ENCODE measurements around the gene CAMTA1. TPM values are rescaled to one million over a fixed set of nuclear protein-coding genes. Genes with fewer than 3 reads are reported as not detected.
A peak's percentile ranks its signal among the peaks of the same experiment; 100 is the strongest.

CAMTA1 gene
- total and polyA plus RNA-seq, 9 of the 15 experiments (the other 6 are each of a cell fraction or from before 2014, with no cell fraction given) = 43.9 to 161 (median 65.9) TPM

DNA sequence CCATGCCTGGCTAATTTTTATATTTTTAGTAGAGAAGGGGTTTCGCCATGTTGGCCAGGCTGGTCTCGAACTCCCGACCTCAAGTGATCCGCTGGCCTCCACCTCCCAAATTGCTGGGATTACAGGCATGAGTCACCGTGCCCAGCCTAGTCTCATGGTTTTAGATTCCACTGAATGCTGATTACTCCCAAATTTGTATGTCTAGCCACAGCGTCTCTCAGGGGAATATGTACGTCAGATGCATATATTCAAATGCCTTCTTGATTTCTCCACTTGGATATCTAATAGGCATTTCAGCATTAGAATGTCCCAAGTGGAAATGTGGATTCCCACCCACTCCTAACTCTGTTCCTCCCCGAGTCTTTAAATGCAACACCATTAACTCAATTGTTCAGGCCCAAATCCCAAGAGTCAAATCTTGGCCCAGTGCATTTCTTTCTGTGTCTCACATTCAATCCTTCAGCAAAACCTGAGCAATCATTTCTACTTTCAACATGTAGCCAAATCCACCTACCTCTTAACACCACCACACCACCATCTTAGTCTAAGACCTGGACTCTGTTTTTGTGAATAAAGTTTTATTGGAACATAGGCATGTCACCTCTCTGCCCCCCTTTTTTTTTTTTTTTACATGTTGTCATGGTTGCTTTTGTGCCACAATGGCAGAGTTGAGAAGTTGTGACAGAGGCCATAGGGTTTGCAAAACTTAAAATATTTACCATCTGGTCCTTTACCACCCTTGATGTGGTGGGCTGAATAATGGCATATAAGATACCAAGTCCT, 9.8 kb upstream of the CAMTA1 start:
- Histone ChIP-seq H3K9ac (ENCODE audit: insufficient read depth in 1 of 2, low read depth in 2 of 2, low read length in 2 of 2) (no peak overlapping the region), H3K4me3 (no peak overlapping the region), H3K4me1 (replicated peaks in 1 of 2; ENCODE audit: control insufficient read depth in 2 of 2, insufficient read depth in 2 of 2, low read length in 2 of 2) (no peaks in the 10 kb centered on the region), H2AFZ (ENCODE audit: low read depth, low read length) (no peak overlapping the region), H3K4me2 (ENCODE audit: insufficient read depth, low read length) (no peak overlapping the region), H3K9me1 (ENCODE audit: control insufficient read depth, insufficient read depth, low read length) (no peaks in the 10 kb centered on the region), H3K79me2 (ENCODE audit: control insufficient read depth, insufficient read depth, low read length) (no peaks in the 10 kb centered on the region), H3K9me3 (replicated peaks; ENCODE audit: control insufficient read depth, insufficient read depth, low read depth, low read length) (no peaks in the 10 kb centered on the region), H3K27ac (ENCODE audit: extremely low read depth, low read depth, low read length) (no peak overlapping the region), H4K20me1 (replicated peaks; ENCODE audit: control insufficient read depth, insufficient read depth, low read length) (no peaks in the 10 kb centered on the region), H3K36me3 (ENCODE audit: control insufficient read depth, insufficient read depth, low read length) (no peaks in the 10 kb centered on the region), H3K27me3 (ENCODE audit: control insufficient read depth in 2 of 2, insufficient read depth in 2 of 2, low read length in 2 of 2) (peaks cover 25 to 46% of the 10 kb centered on the region in 2 experiments)
- DNase-seq (ENCODE audit: extremely low read depth in 1 of 4, low spot score in 3 of 4) (no peak), FAIRE-seq (no peak), ATAC-seq (no peak)
- CTCF ChIA-PET (ENCODE audit: low intra/inter-chr PET ratio) = no interaction called here
- no TSS peak for BruUV-seq (replicated peaks)
- in situ Hi-C loops (cut with MboI) = no loop called here
- intact Hi-C loops (cut with micrococcal nuclease) = loop anchor here (10.0 kb wide), 1 partner anchor 949 kb away; no protein-coding TSS in a partner anchor
- POLR2A ChIA-PET = interaction anchor here (0.6 kb wide), 1 partner anchor 34 kb away, joined by 3 read pairs; no protein-coding TSS in a partner anchor
- WGBS (ENCODE audit: insufficient coverage, low coverage, missing lambda C conversion rate) = 43% methylated on average over 8 of the region's 8 CpGs
- TF ChIP-seq CAMTA2 (CRISPR knock-in tag; conservative IDR thresholded peaks at IDR 0.05) (no peak), PKNOX1 (IDR thresholded peaks at IDR 0.05) (no peak), PREB (CRISPR knock-in tag; IDR thresholded peaks at IDR 0.05) (no peak), SLC30A9 (CRISPR knock-in tag; IDR thresholded peaks at IDR 0.05) (no peak), FOSL1 (tag; conservative IDR thresholded peaks at IDR 0.05) (no peak), PATZ1 (CRISPR knock-in tag; IDR thresholded peaks at IDR 0.05; ENCODE audit: borderline replicate concordance) (no peak), EP400 (IDR thresholded peaks at IDR 0.05) (no peak), ZNF384 (IDR thresholded peaks at IDR 0.05; ENCODE audit: low read depth, low read length) (peak; percentile 89), RBFOX2 (IDR thresholded peaks at IDR 0.05; ENCODE audit: low read depth, low read length) (no peak), SRSF1 (IDR thresholded peaks at IDR 0.05; ENCODE audit: low read depth, low read length) (no peak)
- TF ChIP-seq, protein P1, sequence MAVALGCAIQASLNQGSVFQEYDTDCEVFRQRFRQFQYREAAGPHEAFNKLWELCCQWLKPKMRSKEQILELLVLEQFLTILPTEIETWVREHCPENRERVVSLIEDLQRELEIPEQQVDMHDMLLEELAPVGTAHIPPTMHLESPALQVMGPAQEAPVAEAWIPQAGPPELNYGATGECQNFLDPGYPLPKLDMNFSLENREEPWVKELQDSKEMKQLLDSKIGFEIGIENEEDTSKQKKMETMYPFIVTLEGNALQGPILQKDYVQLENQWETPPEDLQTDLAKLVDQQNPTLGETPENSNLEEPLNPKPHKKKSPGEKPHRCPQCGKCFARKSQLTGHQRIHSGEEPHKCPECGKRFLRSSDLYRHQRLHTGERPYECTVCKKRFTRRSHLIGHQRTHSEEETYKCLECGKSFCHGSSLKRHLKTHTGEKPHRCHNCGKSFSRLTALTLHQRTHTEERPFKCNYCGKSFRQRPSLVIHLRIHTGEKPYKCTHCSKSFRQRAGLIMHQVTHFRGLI (CRISPR knock-in tag; IDR thresholded peaks at IDR 0.05) = no peak
